RWPE2 (cell line): ENCODE results near the gene USP34.
A peak's percentile ranks its signal among the peaks of the same experiment; 100 is the strongest.

ENCODE experiments used
- ATAC-seq: fragments of 200-7000 bp; cut with Tn5 transposase; 3 replicates; pipeline ENCODE4 v1.9.1; 2021; ENCODE audit warnings: low read depth
- DNase-seq: peaks from one replicate; pipeline ENCODE4 v3.0.0-alpha.2; 2020; ENCODE audit warnings: low spot score
- H3K27ac ChIP-seq: fragments of 450-650 bp; 2 replicates; pipeline ENCODE4 v1.5.1; 2017; ENCODE audit warnings: mild to moderate bottlenecking; ENCODE audit not compliant: poor library complexity, severe bottlenecking
- H3K27me3 ChIP-seq: fragments of 250-450 bp; sonication (Bioruptor Pico); 2 replicates; pipeline ENCODE4 v1.5.1; 2021; ENCODE audit warnings: mild to moderate bottlenecking, moderate library complexity; ENCODE audit not compliant: insufficient read depth, poor library complexity, severe bottlenecking
- H3K36me3 ChIP-seq: fragments of 250-450 bp; sonication (Bioruptor Pico); 2 replicates; pipeline ENCODE4 v1.5.1; 2020; ENCODE audit warnings: low read depth, mild to moderate bottlenecking, moderate library complexity
- H3K4me1 ChIP-seq: fragments of 250-450 bp; sonication (Bioruptor Pico); 2 replicates; pipeline ENCODE4 v1.5.1; 2021; ENCODE audit warnings: mild to moderate bottlenecking, moderate library complexity; ENCODE audit not compliant: insufficient read depth, poor library complexity, severe bottlenecking
- H3K4me3 ChIP-seq: fragments of 250-450 bp; sonication (Bioruptor Pico); 2 replicates; pipeline ENCODE4 v1.5.1; 2021; ENCODE audit warnings: mild to moderate bottlenecking, moderate library complexity; ENCODE audit not compliant: severe bottlenecking
- H3K9me3 ChIP-seq: fragments of 250-450 bp; sonication (Bioruptor Pico); 2 replicates; pipeline ENCODE4 v1.5.1; 2021; ENCODE audit warnings: mild to moderate bottlenecking, moderate library complexity; ENCODE audit not compliant: severe bottlenecking
- TF ChIP-seq, protein P1 (sequence below): fragments of 450-650 bp; IDR thresholded peaks from one replicate; pipeline ENCODE4 v1.5.1; 2017; ENCODE audit warnings: mild to moderate bottlenecking, moderate library complexity; ENCODE audit not compliant: poor library complexity, severe bottlenecking

The USP34 gene

DNA sequence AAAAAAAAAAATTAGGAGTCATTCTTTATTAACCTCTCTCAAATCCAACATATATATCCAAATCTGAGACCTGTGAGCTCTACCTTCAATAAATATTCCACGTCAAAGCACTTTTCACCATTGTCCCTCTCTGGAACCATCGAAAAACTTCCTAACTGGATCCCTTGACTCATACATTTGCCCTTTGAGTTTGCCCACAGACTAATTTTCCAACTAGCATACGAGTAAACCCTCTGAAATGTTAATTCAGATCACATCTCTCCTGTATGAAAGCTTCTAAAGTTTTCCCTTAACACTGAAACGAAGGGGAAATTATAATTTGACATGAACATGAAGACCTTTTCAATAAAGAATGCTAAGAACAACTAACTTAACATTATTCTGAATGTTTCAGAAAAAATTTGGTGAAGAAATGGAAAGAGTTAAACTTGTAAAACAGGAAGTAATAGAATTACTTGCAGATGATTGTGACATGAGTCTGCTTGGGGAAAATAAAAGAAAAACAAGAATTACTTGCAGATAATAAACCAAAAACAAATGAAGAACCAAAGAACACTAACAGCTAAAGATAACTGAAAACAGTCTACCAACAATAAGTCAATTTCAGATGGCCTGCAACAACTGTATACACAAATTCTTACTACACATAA, 198.3 kb downstream of the USP34 start:
- no peak for DNase-seq
- H3K9me3 ChIP-seq: no peaks in the 10 kb centered on the region
- ATAC-seq: no peak
- H3K27ac ChIP-seq: no peak overlapping the region
- no peak overlapping the region for H3K4me3 ChIP-seq
- peaks cover 55% of the 10 kb centered on the region for H3K36me3 ChIP-seq
- no peaks in the 10 kb centered on the region for H3K27me3 ChIP-seq
- H3K4me1 ChIP-seq: no peaks in the 10 kb centered on the region
- TF ChIP-seq, protein P1, sequence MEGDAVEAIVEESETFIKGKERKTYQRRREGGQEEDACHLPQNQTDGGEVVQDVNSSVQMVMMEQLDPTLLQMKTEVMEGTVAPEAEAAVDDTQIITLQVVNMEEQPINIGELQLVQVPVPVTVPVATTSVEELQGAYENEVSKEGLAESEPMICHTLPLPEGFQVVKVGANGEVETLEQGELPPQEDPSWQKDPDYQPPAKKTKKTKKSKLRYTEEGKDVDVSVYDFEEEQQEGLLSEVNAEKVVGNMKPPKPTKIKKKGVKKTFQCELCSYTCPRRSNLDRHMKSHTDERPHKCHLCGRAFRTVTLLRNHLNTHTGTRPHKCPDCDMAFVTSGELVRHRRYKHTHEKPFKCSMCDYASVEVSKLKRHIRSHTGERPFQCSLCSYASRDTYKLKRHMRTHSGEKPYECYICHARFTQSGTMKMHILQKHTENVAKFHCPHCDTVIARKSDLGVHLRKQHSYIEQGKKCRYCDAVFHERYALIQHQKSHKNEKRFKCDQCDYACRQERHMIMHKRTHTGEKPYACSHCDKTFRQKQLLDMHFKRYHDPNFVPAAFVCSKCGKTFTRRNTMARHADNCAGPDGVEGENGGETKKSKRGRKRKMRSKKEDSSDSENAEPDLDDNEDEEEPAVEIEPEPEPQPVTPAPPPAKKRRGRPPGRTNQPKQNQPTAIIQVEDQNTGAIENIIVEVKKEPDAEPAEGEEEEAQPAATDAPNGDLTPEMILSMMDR: no peak

DNA sequence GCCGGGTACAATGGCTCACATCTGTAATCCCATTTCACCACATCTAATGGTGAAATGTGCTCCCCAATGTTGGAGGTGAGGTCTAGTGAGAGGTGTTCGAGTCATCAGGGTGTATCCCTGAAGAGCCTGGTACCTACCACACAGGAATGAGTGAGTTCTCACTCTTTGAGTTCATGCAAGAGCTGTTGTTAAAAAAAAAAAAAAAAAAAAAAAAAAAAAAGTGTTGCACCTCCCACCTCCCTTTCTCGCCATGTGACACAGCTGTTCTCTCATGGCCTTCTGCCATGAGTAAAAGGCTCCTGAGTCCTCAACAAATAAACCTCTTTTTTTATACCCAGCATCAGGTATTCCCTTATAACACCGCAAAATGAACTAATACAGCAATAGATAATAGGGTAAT, 202.6 kb downstream of the USP34 start:
- Histone ChIP-seq H3K27ac (no peak overlapping the region), H3K9me3 (no peaks in the 10 kb centered on the region), H3K4me3 (no peak overlapping the region), H3K4me1 (no peaks in the 10 kb centered on the region), H3K36me3 (peaks cover 65% of the 10 kb centered on the region), H3K27me3 (no peaks in the 10 kb centered on the region)
- DNase-seq (no peak), ATAC-seq (peak; percentile 70)
- TF ChIP-seq, protein P1: no peak

DNA sequence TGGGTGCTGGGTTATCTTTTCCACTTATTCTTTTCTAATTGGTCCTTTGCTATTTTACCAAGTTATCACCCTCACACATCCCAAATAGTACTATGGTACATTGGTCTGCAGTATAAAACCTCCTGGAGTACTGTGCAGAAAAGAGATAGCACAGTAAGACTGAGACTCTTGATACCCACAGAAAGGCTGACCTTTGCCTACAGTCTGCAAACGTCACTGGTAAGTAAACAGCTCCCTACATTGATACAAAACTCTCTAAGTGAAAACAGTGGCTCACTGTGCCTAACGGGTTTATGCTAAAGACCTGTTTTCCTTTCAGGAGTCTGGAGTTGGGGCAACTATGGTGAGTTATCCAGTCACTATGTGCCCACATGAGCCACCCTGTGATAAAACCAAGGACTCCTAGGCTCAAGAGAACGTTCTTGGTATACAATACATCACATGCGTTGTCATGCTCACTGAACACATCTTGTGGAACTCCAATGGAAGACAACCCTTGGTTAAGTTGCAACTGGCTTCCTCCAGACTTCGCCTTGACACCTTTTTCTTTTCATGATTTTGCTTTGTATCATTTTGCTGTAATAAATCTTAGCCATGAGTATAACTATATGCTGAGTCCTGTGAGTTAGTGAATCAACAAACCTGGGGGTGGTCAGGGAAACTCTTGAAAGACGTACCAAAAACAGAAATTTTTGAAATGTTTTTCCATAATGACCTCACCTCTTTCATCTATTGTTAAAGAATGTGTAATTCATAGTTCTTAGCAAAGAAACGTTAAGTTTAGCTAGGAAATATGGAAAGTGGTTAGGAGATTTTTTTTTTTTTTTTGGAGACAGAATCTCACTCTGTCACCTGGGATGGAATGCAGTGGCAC, 204.0 kb downstream of the USP34 start:
- Histone ChIP-seq H3K36me3 (peaks cover 58% of the 10 kb centered on the region), H3K27me3 (no peaks in the 10 kb centered on the region), H3K4me1 (no peaks in the 10 kb centered on the region), H3K4me3 (no peak overlapping the region), H3K9me3 (no peaks in the 10 kb centered on the region), H3K27ac (no peak overlapping the region)
- no peak for DNase-seq
- 0 out of 3 replicates have a peak, but pooled peaks have one; percentile 14 for ATAC-seq
- TF ChIP-seq, protein P1: no peak

DNA sequence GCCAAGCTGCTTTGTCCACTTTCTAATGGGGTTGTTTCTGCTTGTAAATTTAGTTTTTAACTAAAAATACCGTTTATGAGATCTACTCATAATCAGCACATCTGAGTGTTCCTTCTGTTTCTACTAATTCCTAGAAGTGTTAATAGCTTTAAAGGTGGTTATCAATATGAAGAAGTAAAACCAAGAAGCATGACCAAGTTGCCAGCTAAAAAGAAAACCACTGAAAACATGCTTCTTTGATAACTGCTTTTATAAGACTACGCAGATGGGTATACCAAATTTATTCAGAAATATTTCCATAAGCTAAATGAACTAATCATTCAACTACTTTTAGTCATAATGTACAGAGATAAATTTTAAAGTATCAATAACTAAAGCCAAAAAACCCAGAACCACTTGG, 207.1 kb downstream of the USP34 start:
- Histone ChIP-seq H3K4me3 (no peak overlapping the region), H3K27me3 (no peaks in the 10 kb centered on the region), H3K27ac (no peak overlapping the region), H3K9me3 (no peaks in the 10 kb centered on the region), H3K4me1 (no peaks in the 10 kb centered on the region), H3K36me3 (peaks cover 51% of the 10 kb centered on the region)
- no peak for ATAC-seq
- no peak for DNase-seq
- TF ChIP-seq, protein P1: no peak
